Activated T-cell treated with anti-CD3 and anti-CD28 coated beads for 4 hours (primary cell): Measurements from ENCODE around the gene DSEL.

ENCODE experiments used
- DNase-seq: peaks from one replicate; pipeline ENCODE4 v3.0.0-alpha.2; 2020

Gene DSEL

GRCh38 chr18:67500522-67501205 lies 15.9 kb downstream of the DSEL start:
- no peak for DNase-seq

- no peak for DNase-seq
Measured at GRCh38 chr18:67496469-67496868, 20.1 kb downstream of the DSEL start.

GRCh38 chr18:67486534-67486933 lies 30.0 kb downstream of the DSEL start:
- no peak for DNase-seq

- no peak for DNase-seq
Measured at GRCh38 chr18:67485655-67486054, 30.9 kb downstream of the DSEL start.

GRCh38 chr18:67484458-67484857 lies 32.1 kb downstream of the DSEL start:
- DNase-seq, result no peak

GRCh38 chr18:67483952-67484351 lies 32.6 kb downstream of the DSEL start:
- DNase-seq, result no peak

GRCh38 chr18:67483237-67483636 lies 33.3 kb downstream of the DSEL start:
- no peak for DNase-seq

- DNase-seq, result no peak
Measured at GRCh38 chr18:67478249-67478648, 38.3 kb downstream of the DSEL start.

GRCh38 chr18:67477522-67477921 lies 39.0 kb downstream of the DSEL start:
- DNase-seq, result no peak

- no peak for DNase-seq
Measured at GRCh38 chr18:67476585-67476984, 39.9 kb downstream of the DSEL start.

- no peak for DNase-seq
Measured at GRCh38 chr18:67475673-67476072, 40.8 kb downstream of the DSEL start.

GRCh38 chr18:67468038-67468437 lies 48.5 kb downstream of the DSEL start:
- no peak for DNase-seq

- DNase-seq, result no peak
Measured at GRCh38 chr18:67467188-67467587, 49.3 kb downstream of the DSEL start.

GRCh38 chr18:67464499-67464898 lies 52.0 kb downstream of the DSEL start:
- no peak for DNase-seq

GRCh38 chr18:67463829-67464228 lies 52.7 kb downstream of the DSEL start:
- no peak for DNase-seq

- DNase-seq, result no peak
Measured at GRCh38 chr18:67456711-67457110, 59.8 kb downstream of the DSEL start.
